Thymus (tissue), 11 donors: ENCODE results near the gene BSN. TPM values are rescaled to one million over a fixed set of nuclear protein-coding genes. Genes with fewer than 3 reads are reported as not detected.

Source experiments
- DNase-seq, 9 donors: peaks; one replicate each; pipeline ENCODE4 v3.0.0-alpha.2; 2013; ENCODE audit warnings: low spot score in 9 of 9, low read depth in 6 of 9, missing footprints in 1 of 9
- H3K27ac ChIP-seq, 2 donors: one replicate each; pipeline ENCODE4 v1.5.1; 2013; ENCODE audit warnings: control low read depth in 1 of 2, low read depth in 1 of 2, low read length in 1 of 2, mild to moderate bottlenecking in 1 of 2, moderate library complexity in 1 of 2
- H3K27me3 ChIP-seq, 2 donors: one replicate each; pipeline ENCODE4 v1.5.1; 2013; ENCODE audit warnings: low read length in 1 of 2; ENCODE audit not compliant: control insufficient read depth in 2 of 2, insufficient read depth in 1 of 2
- H3K36me3 ChIP-seq, 2 donors: one replicate each; pipeline ENCODE4 v1.5.1; 2013; ENCODE audit warnings: low read length in 1 of 2, mild to moderate bottlenecking in 1 of 2, moderate library complexity in 1 of 2; ENCODE audit not compliant: control insufficient read depth in 2 of 2, insufficient read depth in 2 of 2
- H3K4me1 ChIP-seq, 2 donors: one replicate each; pipeline ENCODE4 v1.5.1; 2013; ENCODE audit warnings: low read length in 2 of 2; ENCODE audit not compliant: control insufficient read depth in 2 of 2, insufficient read depth in 2 of 2
- H3K4me3 ChIP-seq, 2 donors: one replicate each; pipeline ENCODE4 v1.5.1; 2013; ENCODE audit warnings: low read length in 2 of 2, control low read depth in 1 of 2, mild to moderate bottlenecking in 1 of 2
- H3K9me3 ChIP-seq, 2 donors: one replicate each; pipeline ENCODE4 v1.5.1; 2013; ENCODE audit warnings: low read length in 1 of 2, mild to moderate bottlenecking in 1 of 2; ENCODE audit not compliant: control insufficient read depth in 2 of 2, insufficient read depth in 1 of 2
- WGBS: extraction: QIAGEN DNeasy Blood & Tissue Kit; methylation state at CpG from one replicate; pipeline ENCODE4 v1.1.7; 2013; 5-methylcytosine and 5-hydroxymethylcytosine counted together
- polyA plus RNA-seq: library from polyadenylated mRNA; stranded (reverse); fragments of 200-250 nt; gene quantifications from one replicate; pipeline ENCODE4 v1.2.3, GENCODE V29; 2013
- total RNA-seq: library from RNA; stranded (reverse); fragments of 120-200 nt; gene quantifications from one replicate; pipeline ENCODE4 v1.2.4, GENCODE V29; 2013
- donor health status: healthy.

The BSN gene
- total and polyA plus RNA-seq, 2 donors, result 0.09 TPM

DNA sequence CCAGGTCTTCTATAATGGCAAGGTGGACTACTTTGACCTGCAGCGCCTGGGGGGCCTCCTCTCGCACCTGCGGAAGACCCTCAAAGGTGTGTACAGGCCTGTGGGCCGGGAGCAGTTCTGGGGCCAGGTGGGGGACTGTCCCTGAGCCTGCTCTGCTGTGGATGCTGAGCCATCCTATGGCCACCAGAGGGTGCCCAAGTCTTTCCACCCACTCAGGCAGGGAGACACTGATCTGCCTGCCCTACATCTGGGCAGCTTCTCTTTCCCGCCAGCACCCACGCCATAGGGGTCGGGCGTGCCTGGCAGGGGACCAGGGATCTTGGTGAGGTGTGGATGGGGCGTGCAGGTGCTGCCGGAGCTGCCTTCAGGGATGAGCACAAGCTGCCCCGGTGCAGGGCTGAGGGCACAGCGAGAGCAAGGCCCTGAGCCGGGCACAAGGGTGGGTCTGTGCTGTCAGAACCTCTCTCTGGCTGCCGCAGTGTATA, 149.2 kb downstream of the BSN start:
- H3K4me1 ChIP-seq, result no peaks in the 10 kb centered on the region
- WGBS, result 62% methylated on average over 14 of the region's 14 CpGs
- peaks cover 0 to 4% of the 10 kb centered on the region in 2 donors for H3K9me3 ChIP-seq
- DNase-seq, result peak in 6 of 9 donors; percentile 46 to 85 (median 72)
- no peak overlapping the region for H3K4me3 ChIP-seq
- no peak overlapping the region for H3K27ac ChIP-seq
- no peaks in the 10 kb centered on the region for H3K27me3 ChIP-seq
- peaks cover 62 to 77% of the 10 kb centered on the region in 2 donors for H3K36me3 ChIP-seq

DNA sequence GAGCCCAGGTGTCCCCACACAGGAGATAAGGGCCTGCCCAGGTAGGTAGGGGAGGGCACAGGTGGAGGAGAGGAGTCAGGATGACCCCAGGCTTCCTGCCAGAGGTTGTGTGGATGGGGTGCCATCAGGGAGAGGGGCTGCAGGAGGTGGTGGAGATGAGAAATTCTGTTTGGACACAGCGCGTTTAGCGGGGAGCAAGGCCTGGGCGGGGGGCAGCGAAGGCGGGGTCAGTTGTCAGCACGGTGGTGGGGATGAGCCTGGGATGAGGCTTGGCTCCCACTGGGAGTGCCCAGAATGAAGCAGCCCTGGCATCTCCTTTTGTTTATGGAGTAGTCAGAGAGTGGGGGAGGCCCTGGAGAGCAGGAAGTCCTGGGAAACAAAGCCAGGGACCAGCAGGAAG, 149.7 kb downstream of the BSN start:
- H3K4me1 ChIP-seq, result no peaks in the 10 kb centered on the region
- H3K27ac ChIP-seq, result no peak overlapping the region
- no peak overlapping the region for H3K4me3 ChIP-seq
- H3K27me3 ChIP-seq, result no peaks in the 10 kb centered on the region
- over 99% methylated on average over 7 of the region's 7 CpGs for WGBS
- peaks cover 0 to 4% of the 10 kb centered on the region in 2 donors for H3K9me3 ChIP-seq
- no peak for DNase-seq
- H3K36me3 ChIP-seq, result peaks cover 59 to 74% of the 10 kb centered on the region in 2 donors

DNA sequence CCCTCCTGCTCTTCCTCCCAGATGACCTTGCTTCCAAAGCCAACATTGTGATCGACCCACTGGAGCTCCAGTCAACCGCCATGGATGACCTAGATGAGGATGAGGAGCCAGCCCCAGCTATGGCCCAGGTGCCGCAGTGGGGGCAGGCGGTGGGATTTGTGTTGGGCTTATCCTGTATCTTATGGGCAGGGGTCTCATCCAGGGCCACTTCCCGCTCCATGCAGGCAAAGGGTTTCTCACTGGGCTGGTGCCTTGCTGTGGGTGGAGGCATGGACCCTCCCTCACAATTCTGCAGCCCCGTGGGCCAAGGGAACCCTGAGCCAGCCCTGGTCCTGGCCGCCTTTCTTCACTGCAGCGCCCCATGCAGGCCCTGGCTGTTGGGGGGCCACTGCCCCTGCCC, 150.4 kb downstream of the BSN start:
- H3K36me3 ChIP-seq, result peaks cover 55 to 70% of the 10 kb centered on the region in 2 donors

DNA sequence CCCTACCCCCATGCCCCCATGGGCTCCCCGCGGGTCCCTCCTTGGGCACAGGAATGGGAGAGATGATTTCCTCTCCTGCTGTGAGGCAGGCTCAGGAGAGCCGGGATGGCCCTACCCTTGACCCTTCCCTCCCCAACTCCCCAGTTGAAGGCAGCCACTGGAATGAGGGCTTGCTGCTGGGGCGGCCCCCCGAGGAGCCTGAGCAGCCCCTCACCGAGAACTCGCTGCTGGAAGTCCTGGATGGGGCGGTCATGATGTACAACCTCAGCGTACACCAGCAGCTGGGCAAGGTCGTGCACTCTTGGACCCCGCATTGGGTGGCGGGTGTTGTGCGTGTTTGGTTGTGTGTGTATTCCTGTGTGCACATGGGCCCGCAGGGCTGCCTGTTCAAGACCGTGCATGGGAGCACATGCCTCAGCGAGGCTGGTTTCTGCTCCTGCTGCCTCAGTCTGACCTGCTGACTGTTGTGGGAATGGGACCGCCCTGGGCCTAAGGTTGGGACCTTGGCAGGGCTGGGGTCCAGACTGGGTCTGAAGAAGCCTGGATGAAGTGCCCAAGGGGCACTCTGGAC, 151.2 kb downstream of the BSN start:
- no peak for DNase-seq
- Histone ChIP-seq H3K36me3 (peaks cover 48 to 62% of the 10 kb centered on the region in 2 donors), H3K4me1 (no peaks in the 10 kb centered on the region), H3K9me3 (peaks cover 0 to 4% of the 10 kb centered on the region in 2 donors), H3K4me3 (no peak overlapping the region), H3K27me3 (no peaks in the 10 kb centered on the region), H3K27ac (no peak overlapping the region)
- WGBS, result 98% methylated on average over 17 of the region's 17 CpGs

More for the DNA sequence above, 150.4 kb downstream of the BSN start:
- no peak overlapping the region for H3K4me3 ChIP-seq
- over 99% methylated on average over 8 of the region's 8 CpGs for WGBS
- no peak overlapping the region for H3K27ac ChIP-seq
- no peaks in the 10 kb centered on the region for H3K27me3 ChIP-seq
- no peaks in the 10 kb centered on the region for H3K4me1 ChIP-seq
- DNase-seq, result no peak
- peaks cover 0 to 4% of the 10 kb centered on the region in 2 donors for H3K9me3 ChIP-seq

DNA sequence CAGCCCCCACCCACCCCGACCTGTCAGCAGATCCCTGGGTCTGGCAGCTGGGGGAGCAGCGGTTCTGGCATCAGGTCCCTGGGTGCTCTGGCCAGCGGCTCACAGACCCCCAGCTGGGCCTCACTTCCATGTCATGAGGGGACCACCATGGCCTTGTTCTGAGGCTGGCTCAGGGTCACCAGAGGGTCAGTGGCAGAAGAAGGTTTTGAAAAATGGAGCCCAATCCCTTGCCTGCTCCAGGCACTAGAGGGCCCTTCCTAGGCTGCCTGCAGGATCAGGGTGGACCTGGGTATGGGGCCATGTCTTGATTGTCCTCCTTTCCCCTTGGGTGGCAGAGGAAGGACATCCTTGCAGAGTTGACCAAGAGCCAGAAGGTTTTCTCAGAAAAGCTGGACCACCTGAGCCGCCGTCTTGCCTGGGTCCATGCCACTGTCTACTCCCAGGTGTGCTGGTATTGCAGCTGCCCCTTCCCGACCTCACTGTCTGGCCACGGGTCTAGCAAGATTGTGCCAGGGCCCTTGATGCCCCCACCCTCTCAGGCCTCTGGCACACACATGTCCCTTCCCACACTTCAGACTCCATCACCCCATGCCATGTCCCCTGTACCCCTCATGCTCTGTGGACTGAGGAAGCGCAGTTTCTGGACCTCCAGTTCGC, 152.3 kb downstream of the BSN start:
- 96% methylated on average over 9 of the region's 9 CpGs for WGBS
- no peak for DNase-seq
- peaks cover 0 to 4% of the 10 kb centered on the region in 2 donors for H3K9me3 ChIP-seq
- H3K36me3 ChIP-seq, result peaks cover 37 to 53% of the 10 kb centered on the region in 2 donors
- H3K27ac ChIP-seq, result no peak overlapping the region
- no peak overlapping the region for H3K4me3 ChIP-seq
- no peaks in the 10 kb centered on the region for H3K27me3 ChIP-seq
- H3K4me1 ChIP-seq, result peaks cover 6 to 9% of the 10 kb centered on the region in 2 donors

DNA sequence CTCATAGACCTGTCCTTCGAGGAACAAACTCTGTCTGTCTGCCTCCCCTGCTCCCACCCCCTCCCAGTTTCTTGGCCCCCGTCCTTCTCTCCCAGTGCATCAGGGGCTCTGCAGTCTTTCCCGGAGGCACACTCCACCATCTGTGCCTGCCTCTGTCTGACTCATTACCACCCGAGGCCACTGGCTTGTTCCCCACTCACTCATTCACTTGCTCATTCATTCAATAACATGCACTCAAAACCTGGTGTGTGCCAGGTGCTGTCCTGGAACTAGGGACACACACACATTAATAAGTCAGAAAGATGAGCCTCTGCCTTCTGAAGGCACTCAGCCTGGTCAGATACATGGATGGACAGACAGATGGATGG, 152.8 kb downstream of the BSN start:
- H3K4me1 ChIP-seq, result peaks cover 10 to 14% of the 10 kb centered on the region in 2 donors
- peaks cover 35 to 48% of the 10 kb centered on the region in 2 donors for H3K36me3 ChIP-seq
- DNase-seq, result no peak
- 93% methylated on average over 4 of the region's 4 CpGs for WGBS
- H3K27me3 ChIP-seq, result no peaks in the 10 kb centered on the region
- peaks cover 0 to under 1% of the 10 kb centered on the region in 2 donors for H3K9me3 ChIP-seq
- H3K4me3 ChIP-seq, result no peak overlapping the region
- no peak overlapping the region for H3K27ac ChIP-seq

DNA sequence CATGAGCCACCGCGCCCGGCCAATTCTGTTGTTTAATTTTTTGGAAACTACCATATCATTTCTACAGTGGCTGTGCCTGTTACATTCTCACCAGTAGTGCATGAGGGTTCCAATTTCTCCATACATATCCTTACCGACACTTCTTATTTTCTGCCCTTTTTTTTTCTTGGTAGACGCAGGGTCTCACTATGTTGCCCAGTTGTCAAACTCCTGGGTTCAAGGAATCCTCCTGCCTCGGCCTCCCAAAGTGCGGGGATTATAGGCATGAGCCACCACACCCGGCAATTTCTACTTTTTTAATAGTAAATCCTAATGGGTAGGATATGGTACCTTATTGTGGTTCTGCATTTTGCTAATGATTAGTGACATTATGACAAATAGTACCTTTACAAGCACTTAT, 155.6 kb downstream of the BSN start:
- no peak overlapping the region for H3K27ac ChIP-seq
- H3K4me1 ChIP-seq, result peaks cover 18 to 33% of the 10 kb centered on the region in 2 donors
- DNase-seq, result no peak
- 92% methylated on average over 8 of the region's 8 CpGs for WGBS
- H3K36me3 ChIP-seq, result peaks cover 30 to 32% of the 10 kb centered on the region in 2 donors
- H3K27me3 ChIP-seq, result no peaks in the 10 kb centered on the region
- H3K4me3 ChIP-seq, result no peak overlapping the region
- no peaks in the 10 kb centered on the region for H3K9me3 ChIP-seq

DNA sequence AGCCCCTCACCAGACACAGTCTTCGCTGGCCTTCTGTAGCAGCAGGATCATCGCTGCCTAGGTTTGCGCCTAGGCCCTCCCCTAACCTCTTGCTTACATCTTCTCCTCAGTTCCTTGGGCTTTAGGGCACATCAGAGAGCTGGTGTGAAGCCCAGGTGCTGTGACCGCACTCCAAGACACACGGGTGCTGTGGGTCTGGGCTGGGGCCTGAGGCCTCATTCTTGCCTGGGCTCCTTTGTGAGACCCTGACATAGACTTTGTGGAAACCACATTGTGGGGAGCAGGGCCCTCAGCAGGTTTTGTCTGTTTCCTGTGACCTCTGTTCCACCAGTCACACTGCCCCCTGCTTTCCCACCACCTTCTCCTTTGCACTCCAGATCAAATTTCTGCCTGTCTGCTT, 157.2 kb downstream of the BSN start:
- 13% methylated on average over 5 of the region's 5 CpGs for WGBS
- H3K36me3 ChIP-seq, result peaks cover 26 to 29% of the 10 kb centered on the region in 2 donors
- peak in 1 of 9 donors; percentile 49 for DNase-seq

DNA sequence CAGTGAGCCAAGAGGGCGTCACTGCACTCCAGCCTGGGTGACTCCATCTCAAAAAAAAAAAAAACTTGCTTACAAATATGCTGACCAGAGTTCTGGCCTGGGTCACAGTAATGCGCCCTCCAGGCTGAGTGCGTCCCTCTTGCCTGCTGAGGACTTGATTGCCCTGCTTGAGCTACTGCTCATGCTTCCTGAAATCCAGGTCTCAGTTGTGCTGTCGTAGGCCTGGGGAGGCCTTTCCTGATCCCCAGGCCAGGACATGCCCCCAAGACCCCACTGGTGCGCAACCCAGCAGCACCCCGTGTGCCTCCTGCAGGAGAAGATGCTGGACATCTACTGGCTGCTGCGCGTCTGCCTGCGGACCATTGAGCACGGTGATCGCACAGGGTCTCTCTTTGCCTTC, 157.9 kb downstream of the BSN start:
- no peaks in the 10 kb centered on the region for H3K27me3 ChIP-seq
- peaks cover 18 to 33% of the 10 kb centered on the region in 2 donors for H3K4me1 ChIP-seq
- H3K36me3 ChIP-seq, result peaks cover 20 to 28% of the 10 kb centered on the region in 2 donors
- no peak overlapping the region for H3K4me3 ChIP-seq
- H3K9me3 ChIP-seq, result no peaks in the 10 kb centered on the region
- H3K27ac ChIP-seq, result peak overlapping the region; percentile 3 to 71
- no peak for DNase-seq
- 86% methylated on average over 11 of the region's 11 CpGs for WGBS

More for the DNA sequence above, 157.2 kb downstream of the BSN start:
- Histone ChIP-seq H3K27me3 (no peaks in the 10 kb centered on the region), H3K4me1 (peaks cover 18 to 33% of the 10 kb centered on the region in 2 donors), H3K4me3 (no peak overlapping the region), H3K27ac (peak overlapping the region in 1 of 2 donors; percentile 36), H3K9me3 (no peaks in the 10 kb centered on the region)
